G401 (cell line): ENCODE data around the gene DDX28. TPM values are rescaled to one million over a fixed set of nuclear protein-coding genes. Genes with fewer than 3 reads are reported as not detected.
"Not testable (repeated sequence)": the region's sequence is repeated elsewhere in the genome, so short reads cannot be mapped to it uniquely, and the experiment has no call there.

Experiments used
- DNase-seq: peaks from one replicate; pipeline ENCODE4 v3.0.0-alpha.2; 2015; ENCODE audit warnings: low spot score
- in situ Hi-C: cut with HindIII; loops from 2 replicates; pipeline ENCODE4 v1.10.0; 2016; ENCODE audit warnings: low sequenced_read_pairs, mixed read lengths
- total RNA-seq: library from RNA; depleted of rRNA; stranded (reverse); fragments of >200 nt; shearing (Covaris generic); gene quantifications from 2 replicates; pipeline ENCODE4 v1.2.3, GENCODE V29; 2014

Gene DDX28
- total RNA-seq, 1 experiment from 2014 or later, result 49.0 TPM

GRCh38 chr16:68041783-68042182 lies 18.8 kb upstream of the DDX28 start:
- DNase-seq, result no peak
- in situ Hi-C loops, result no loop called here

- DNase-seq, result peak; percentile 81
- in situ Hi-C loops, result no loop called here
Measured at GRCh38 chr16:68040506-68041288, 17.7 kb upstream of the DDX28 start.

GRCh38 chr16:68037841-68038597 lies 15.0 kb upstream of the DDX28 start:
- in situ Hi-C loops, result no loop called here
- no peak for DNase-seq

DNA sequence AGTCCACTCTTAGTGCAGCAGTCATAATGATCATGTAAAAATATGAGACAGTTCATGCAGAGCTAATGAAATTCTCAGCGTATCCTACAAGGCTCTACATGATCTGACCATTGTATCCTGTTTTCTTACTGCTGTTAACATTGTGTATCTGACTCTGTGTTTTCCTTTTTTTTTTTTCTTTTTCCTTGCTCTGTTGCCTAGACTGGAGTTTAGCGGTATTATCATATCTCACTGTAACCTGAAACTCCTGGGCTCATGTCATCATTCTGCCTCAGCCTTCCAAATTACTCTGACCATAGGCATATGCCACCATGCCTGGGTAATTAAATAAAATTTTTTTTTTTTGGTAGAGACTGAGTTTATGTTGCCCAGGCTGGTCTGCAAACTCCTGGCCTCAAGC lies 12.2 kb upstream of the DDX28 start:
- in situ Hi-C loops, result no loop called here
- no peak for DNase-seq

DNA sequence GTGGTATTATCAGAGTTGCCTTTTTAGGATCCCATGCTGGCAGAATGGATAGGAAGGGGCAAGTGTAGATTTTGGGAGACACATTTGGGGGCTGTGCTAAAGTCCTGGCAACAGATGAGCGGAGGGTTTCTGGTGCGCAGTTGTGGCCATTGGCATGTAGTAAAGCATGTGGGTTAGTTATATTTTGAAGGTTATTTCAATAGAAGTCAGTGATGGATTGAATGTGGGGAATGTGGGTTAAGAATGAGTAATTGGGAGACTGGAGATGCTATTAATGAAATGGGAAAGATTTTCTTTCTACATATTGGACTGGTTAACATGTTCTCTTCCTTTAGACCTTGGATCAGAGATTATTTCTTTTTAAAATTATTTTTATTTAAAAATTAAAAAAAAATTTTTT lies 10.1 kb upstream of the DDX28 start:
- in situ Hi-C loops, result no loop called here

GRCh38 chr16:68031951-68032350 lies 8.9 kb upstream of the DDX28 start:
- DNase-seq, result no peak
- in situ Hi-C loops, result no loop called here

More for the DNA sequence above, 10.1 kb upstream of the DDX28 start:
- no peak for DNase-seq

- DNase-seq, in situ Hi-C loops: not testable (repeated sequence)
Measured at GRCh38 chr16:68030108-68030507, 7.1 kb upstream of the DDX28 start.

DNA sequence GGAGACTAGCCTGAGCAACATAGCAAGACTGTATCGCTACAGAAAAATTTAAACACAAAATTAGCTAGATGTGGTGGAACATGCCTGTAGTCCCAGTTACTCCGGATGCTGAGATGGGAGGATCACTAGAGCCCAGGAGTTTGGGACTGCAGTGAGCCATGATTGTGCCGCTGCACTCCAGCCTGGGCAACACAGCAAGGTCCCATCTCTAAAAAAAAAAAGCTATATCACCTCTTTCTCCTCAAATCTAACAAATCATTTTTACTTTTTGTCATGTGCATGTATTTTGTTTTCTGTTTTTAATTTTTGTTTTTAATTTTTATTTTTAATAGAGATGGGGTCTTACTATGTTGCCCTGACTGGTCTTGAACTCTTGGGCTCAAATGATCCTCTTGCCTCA lies 6.0 kb upstream of the DDX28 start:
- in situ Hi-C loops, result no loop called here
- DNase-seq, result no peak

GRCh38 chr16:68022278-68022727 lies 729 bp downstream of the DDX28 start:
- in situ Hi-C loops, result no loop called here
- no peak for DNase-seq

GRCh38 chr16:68021490-68021889 lies 1.5 kb downstream of the DDX28 start:
- in situ Hi-C loops, result no loop called here
- DNase-seq, result no peak

DNA sequence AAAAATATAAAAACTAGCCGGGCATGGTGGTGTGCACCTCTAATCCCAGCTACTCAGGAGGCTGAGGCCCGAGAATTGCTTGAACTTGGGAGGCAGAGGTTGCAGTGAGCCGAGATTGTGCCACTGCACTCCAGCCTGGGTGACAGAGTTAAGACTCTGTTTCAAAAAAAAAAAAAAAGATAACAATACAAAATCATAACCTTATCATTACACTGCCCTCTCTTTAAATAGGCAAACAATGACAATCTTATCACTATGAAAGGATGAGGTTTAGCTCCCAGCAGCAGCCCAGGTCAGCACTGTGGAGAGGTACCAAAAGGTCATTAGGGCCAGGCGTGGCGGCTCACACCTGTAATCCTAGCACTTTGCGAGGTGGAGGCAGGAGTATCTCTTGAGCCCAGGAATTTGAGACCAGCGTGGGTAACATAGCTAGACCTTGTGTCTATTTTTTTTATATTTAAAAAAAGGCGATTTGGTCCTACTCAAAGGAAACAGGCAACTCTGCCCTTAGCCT lies 3.8 kb downstream of the DDX28 start:
- no peak for DNase-seq
- in situ Hi-C loops, result no loop called here

DNA sequence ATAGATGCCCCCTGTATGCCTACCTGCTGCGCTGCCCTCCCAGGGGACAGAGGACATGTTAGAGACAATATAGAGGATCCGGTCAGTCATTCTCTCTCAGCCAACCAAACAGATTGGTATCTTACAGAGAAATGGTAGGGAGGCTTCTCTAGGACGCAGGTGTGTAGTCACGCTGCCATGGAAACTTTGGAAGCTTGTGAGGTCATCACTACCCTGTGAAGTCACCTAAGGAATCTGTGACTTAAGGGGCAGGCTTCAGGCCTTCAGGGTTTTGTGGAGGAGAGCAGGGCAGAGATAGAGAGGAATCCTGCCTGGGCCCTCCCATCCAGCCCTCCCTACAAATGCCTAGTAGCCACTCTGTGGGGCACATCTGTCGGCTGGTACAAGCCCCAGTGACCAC lies 7.4 kb downstream of the DDX28 start, which contains the start of gene DPEP2NB:
Gene DPEP2NB, minus strand, starts transcription at position 231 of the 400 bp plus-strand sequence. Its CDS starts 141 bp downstream, at position 90.
- no peak for DNase-seq
- in situ Hi-C loops, result no loop called here

- in situ Hi-C loops, result no loop called here
Measured at GRCh38 chr16:68013440-68013839, 9.6 kb downstream of the DDX28 start.

GRCh38 chr16:68009872-68010271 lies 13.2 kb downstream of the DDX28 start:
- in situ Hi-C loops, DNase-seq: not testable (repeated sequence)

More at GRCh38 chr16:68013440-68013839, 9.6 kb downstream of the DDX28 start:
- no peak for DNase-seq

GRCh38 chr16:68009157-68009735 lies 13.8 kb downstream of the DDX28 start:
- DNase-seq, result no peak
- in situ Hi-C loops, result no loop called here

DNA sequence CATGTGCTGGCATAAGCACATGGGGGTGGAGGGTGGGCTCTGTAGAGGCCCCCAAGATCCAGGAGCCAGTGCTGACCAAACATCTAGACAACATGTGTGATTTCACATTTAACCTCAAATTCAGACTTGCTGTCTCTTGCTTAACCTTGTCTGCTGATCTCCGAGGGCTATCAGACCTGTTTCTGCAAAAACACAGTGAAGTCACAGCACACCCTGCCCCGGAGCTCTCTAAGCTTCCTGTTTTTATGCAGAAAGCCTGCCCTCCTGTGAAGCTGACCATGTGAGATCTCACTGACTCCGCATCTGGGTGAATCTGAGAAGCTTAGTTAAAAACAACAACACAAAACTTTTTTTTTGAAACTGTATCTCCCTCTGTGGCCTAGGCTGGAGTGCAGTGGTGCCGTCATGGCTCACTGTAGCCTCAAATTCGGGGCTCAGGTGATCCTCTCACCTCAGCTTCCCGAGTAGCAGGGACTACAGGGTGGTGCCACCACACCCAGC lies 17.2 kb downstream of the DDX28 start:
- DNase-seq, result no peak
- in situ Hi-C loops, result no loop called here

- in situ Hi-C loops, result no loop called here
- DNase-seq, result no peak
Measured at GRCh38 chr16:68005211-68005610, 17.8 kb downstream of the DDX28 start.

GRCh38 chr16:68003031-68003430 lies 20.0 kb downstream of the DDX28 start:
- in situ Hi-C loops, result no loop called here
- DNase-seq, result no peak

DNA sequence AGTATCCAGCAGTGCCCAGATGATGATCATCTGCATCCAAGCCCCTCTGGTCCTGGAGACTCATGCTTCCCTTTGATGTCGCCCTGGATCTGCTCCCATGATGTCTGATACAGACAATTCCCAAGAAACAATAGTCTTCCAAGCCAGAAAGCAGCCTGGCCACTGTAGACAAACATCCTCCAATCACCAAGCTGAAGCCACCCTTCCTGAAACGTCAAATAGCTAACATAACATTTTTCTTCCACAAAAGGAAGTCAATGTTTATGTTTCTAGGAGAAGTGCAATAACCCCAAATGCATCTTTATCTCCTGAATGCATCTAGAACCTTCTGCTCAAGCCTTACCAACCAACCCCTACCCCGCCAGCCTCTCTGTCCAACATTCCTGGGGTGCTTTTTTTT lies 22.6 kb downstream of the DDX28 start:
- in situ Hi-C loops, result no loop called here
- DNase-seq, result no peak

GRCh38 chr16:67999985-68000384 lies 23.0 kb downstream of the DDX28 start:
- in situ Hi-C loops, result no loop called here
- no peak for DNase-seq
